Astrocyte (in vitro differentiated cells and primary cell): ENCODE measurements around the gene KDM1B. TPM values are rescaled to one million over a fixed set of nuclear protein-coding genes. Genes with fewer than 3 reads are reported as not detected.
A peak's percentile ranks its signal among the peaks of the same experiment; 100 is the strongest.

Source experiments
- DNase-seq: peaks from one replicate; pipeline ENCODE4 v3.0.0-alpha.2; 2010; ENCODE audit warnings: low read depth
- FAIRE-seq: peaks from 2 replicates; lab custom pipeline; 2011; peaks lifted over from hg19 to GRCh38; lab: Jason Lieb, UNC
- H2AFZ ChIP-seq: 2 replicates; pipeline ENCODE4 v1.6.0; 2012; ENCODE audit warnings: low read depth, low read length, inconsistent platforms
- H3K27ac ChIP-seq: 2 replicates; pipeline ENCODE4 v1.5.1; 2011; ENCODE audit warnings: low read depth, low read length, inconsistent platforms
- H3K27me3 ChIP-seq: 2 replicates; pipeline ENCODE4 v1.6.0; 2011; ENCODE audit warnings: low read length, inconsistent platforms; ENCODE audit not compliant: insufficient read depth
- H3K36me3 ChIP-seq: 2 replicates; pipeline ENCODE4 v1.5.1; 2011; ENCODE audit warnings: low read length, inconsistent platforms; ENCODE audit not compliant: insufficient read depth
- H3K4me1 ChIP-seq: 2 replicates; pipeline ENCODE4 v1.5.1; 2011; ENCODE audit warnings: low read length, inconsistent platforms; ENCODE audit not compliant: insufficient read depth
- H3K4me2 ChIP-seq: 2 replicates; pipeline ENCODE4 v1.6.0; 2012; ENCODE audit warnings: low read length, inconsistent platforms
- H3K4me3 ChIP-seq: 2 replicates; pipeline ENCODE4 v1.5.1; 2011; ENCODE audit warnings: low read depth, mild to moderate bottlenecking, low read length, inconsistent platforms; ENCODE audit not compliant: insufficient read depth
- H3K79me2 ChIP-seq: 2 replicates; pipeline ENCODE4 v1.6.0; 2012; ENCODE audit warnings: mild to moderate bottlenecking, low read length, inconsistent platforms; ENCODE audit not compliant: insufficient read depth
- H3K9ac ChIP-seq: 2 replicates; pipeline ENCODE4 v1.6.0; 2012; ENCODE audit warnings: mild to moderate bottlenecking, low read length, inconsistent platforms
- H3K9me3 ChIP-seq: 2 replicates; pipeline ENCODE4 v1.5.1; 2012; ENCODE audit warnings: low read depth, mild to moderate bottlenecking, low read length, inconsistent platforms; ENCODE audit not compliant: insufficient read depth
- H4K20me1 ChIP-seq: 2 replicates; pipeline ENCODE4 v1.6.0; 2012; ENCODE audit warnings: low read length, inconsistent platforms; ENCODE audit not compliant: insufficient read depth
- H3K27ac Mint-ChIP-seq: one replicate; pipeline ENCODE4 v1.8.0; 2021; ENCODE audit warnings: mild to moderate bottlenecking, mixed read lengths; ENCODE audit not compliant: unreplicated experiment
- H3K27me3 Mint-ChIP-seq: one replicate; pipeline ENCODE4 v1.8.0; 2021; ENCODE audit warnings: low read depth, mixed read lengths; ENCODE audit not compliant: unreplicated experiment
- H3K36me3 Mint-ChIP-seq: one replicate; pipeline ENCODE4 v1.8.0; 2021; ENCODE audit warnings: low read depth, mixed read lengths; ENCODE audit not compliant: unreplicated experiment
- H3K4me1 Mint-ChIP-seq: one replicate; pipeline ENCODE4 v1.8.0; 2021; ENCODE audit warnings: low read depth, mixed read lengths; ENCODE audit not compliant: unreplicated experiment
- H3K4me3 Mint-ChIP-seq: one replicate; pipeline ENCODE4 v1.8.0; 2021; ENCODE audit warnings: mild to moderate bottlenecking, moderate library complexity, mixed read lengths; ENCODE audit not compliant: unreplicated experiment
- H3K9me3 Mint-ChIP-seq: one replicate; pipeline ENCODE4 v1.8.0; 2021; ENCODE audit warnings: mild to moderate bottlenecking, mixed read lengths; ENCODE audit not compliant: unreplicated experiment
- CTCF ChIP-seq: IDR thresholded peaks from 2 replicates; pipeline ENCODE4 v1.5.1; 2011; ENCODE audit warnings: low read depth, mild to moderate bottlenecking, inconsistent platforms, low read length, moderate library complexity; ENCODE audit not compliant: insufficient read depth
- EZH2 ChIP-seq: IDR thresholded peaks from 2 replicates; pipeline ENCODE4 v1.6.1; 2012; ENCODE audit warnings: mild to moderate bottlenecking, low read length, inconsistent platforms; ENCODE audit not compliant: insufficient read depth
- total RNA-seq: library from RNA; stranded (reverse); gene quantifications from 2 replicates; pipeline ENCODE4 v1.2.1, GENCODE V29; 2021

KDM1B gene
- total RNA-seq, 1 donor from 2014 or later: 16.5 TPM

- no peaks in the 10 kb centered on the region for H3K36me3 Mint-ChIP-seq
- FAIRE-seq (no peak), DNase-seq (peak; percentile 58)
- Histone ChIP-seq H4K20me1 (no peaks in the 10 kb centered on the region), H3K9ac (no peak overlapping the region), H3K4me3 (no peak overlapping the region), H3K4me1 (peaks cover 7% of the 10 kb centered on the region), H3K36me3 (no peaks in the 10 kb centered on the region), H3K27ac (no peak overlapping the region), H3K79me2 (no peaks in the 10 kb centered on the region), H3K27me3 (no peaks in the 10 kb centered on the region), H3K9me3 (no peaks in the 10 kb centered on the region), H3K4me2 (no peak overlapping the region), H2AFZ (no peak overlapping the region)
- TF ChIP-seq CTCF: no peak
- TF ChIP-seq EZH2: no peak
- no peaks in the 10 kb centered on the region for H3K27me3 Mint-ChIP-seq
- H3K27ac Mint-ChIP-seq: no peak overlapping the region
- peaks cover 2% of the 10 kb centered on the region for H3K4me1 Mint-ChIP-seq
- no peak overlapping the region for H3K4me3 Mint-ChIP-seq
- peaks cover 2% of the 10 kb centered on the region for H3K9me3 Mint-ChIP-seq
Observed at GRCh38 chr6:18269253-18269652, 114.0 kb downstream of the KDM1B start.

- TF ChIP-seq CTCF: no peak
- TF ChIP-seq EZH2: no peak
- Histone ChIP-seq H3K79me2 (no peaks in the 10 kb centered on the region), H4K20me1 (no peaks in the 10 kb centered on the region), H3K27me3 (no peaks in the 10 kb centered on the region), H3K36me3 (no peaks in the 10 kb centered on the region), H3K27ac (no peak overlapping the region), H3K4me3 (no peak overlapping the region), H3K4me1 (peaks cover 7% of the 10 kb centered on the region), H3K4me2 (no peak overlapping the region), H3K9me3 (no peaks in the 10 kb centered on the region), H3K9ac (no peak overlapping the region), H2AFZ (no peak overlapping the region)
- Mint-ChIP-seq H3K9me3 (peaks cover 2% of the 10 kb centered on the region), H3K27ac (no peak overlapping the region), H3K4me3 (no peak overlapping the region), H3K4me1 (peaks cover 2% of the 10 kb centered on the region), H3K27me3 (no peaks in the 10 kb centered on the region), H3K36me3 (no peaks in the 10 kb centered on the region)
- DNase-seq: no peak
- FAIRE-seq: no peak
Observed at GRCh38 chr6:18269717-18270116, 114.5 kb downstream of the KDM1B start.

GRCh38 chr6:18270216-18270615 is 115.0 kb downstream of the KDM1B start:
- Histone ChIP-seq H3K9ac (no peak overlapping the region), H3K9me3 (no peaks in the 10 kb centered on the region), H3K36me3 (no peaks in the 10 kb centered on the region), H3K79me2 (no peaks in the 10 kb centered on the region), H3K4me2 (no peak overlapping the region), H3K4me3 (no peak overlapping the region), H4K20me1 (no peaks in the 10 kb centered on the region), H3K4me1 (peaks cover 4% of the 10 kb centered on the region), H2AFZ (no peak overlapping the region), H3K27me3 (no peaks in the 10 kb centered on the region), H3K27ac (no peak overlapping the region)
- TF ChIP-seq CTCF (no peak), EZH2 (no peak)
- peaks cover 1% of the 10 kb centered on the region for H3K4me1 Mint-ChIP-seq
- H3K27me3 Mint-ChIP-seq: peaks cover 2% of the 10 kb centered on the region
- DNase-seq (no peak), FAIRE-seq (no peak)
- no peak overlapping the region for H3K27ac Mint-ChIP-seq
- H3K4me3 Mint-ChIP-seq: no peak overlapping the region
- H3K9me3 Mint-ChIP-seq: peaks cover 2% of the 10 kb centered on the region
- no peaks in the 10 kb centered on the region for H3K36me3 Mint-ChIP-seq

Other genes starting within 250 kb of the KDM1B start
- 38.1 and 38.4 TPM in 2 replicates for gene KIF13A, start 167.8 kb upstream of the KDM1B start, total RNA-seq
- gene NHLRC1, start 32.7 kb upstream of the KDM1B start, total RNA-seq: 0.29 TPM in 1 of 2 replicates, not detected in the other
- gene TPMT, start 345 bp upstream of the KDM1B start, total RNA-seq: 10.5 and 11.7 TPM in 2 replicates
- gene DEK, start 109.1 kb downstream of the KDM1B start, total RNA-seq: 35.2 and 39.9 TPM in 2 replicates
- 3.6 and 7.2 TPM in 2 replicates for gene RNF144B, start 231.9 kb downstream of the KDM1B start, total RNA-seq